ENCODE results near the gene GOLGA6L22.
"Not testable (repeated sequence)": the region's sequence is repeated elsewhere in the genome, so short reads cannot be mapped to it uniquely, and the experiment has no call there.

GOLGA6L22 gene

DNA sequence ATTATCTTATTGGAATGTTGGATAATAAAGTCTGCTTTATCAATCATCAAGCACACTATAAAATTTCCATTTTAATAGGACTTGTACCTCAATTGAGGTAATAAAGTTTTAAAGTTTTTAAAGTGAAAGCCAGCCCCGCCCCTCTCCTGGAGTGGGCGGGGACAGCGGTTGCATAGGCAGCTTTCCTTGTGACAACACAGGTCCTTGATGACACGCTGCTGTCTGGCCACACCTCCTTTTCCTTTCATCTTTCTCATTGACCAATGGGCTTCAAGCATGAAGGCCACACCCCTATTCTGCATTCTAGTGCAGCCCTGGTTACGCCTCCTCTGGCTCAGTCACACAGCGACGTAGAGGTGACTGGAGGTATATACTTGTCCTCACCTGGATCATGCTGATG, at the start of gene GOLGA6L22:
GOLGA6L22 (plus strand) TSS at position 301 of the 400 bp plus-strand sequence; CDS start at position 392, 91 bp downstream.
- not testable (repeated sequence) for DNase-seq (ENCODE audit: low spot score)

DNA sequence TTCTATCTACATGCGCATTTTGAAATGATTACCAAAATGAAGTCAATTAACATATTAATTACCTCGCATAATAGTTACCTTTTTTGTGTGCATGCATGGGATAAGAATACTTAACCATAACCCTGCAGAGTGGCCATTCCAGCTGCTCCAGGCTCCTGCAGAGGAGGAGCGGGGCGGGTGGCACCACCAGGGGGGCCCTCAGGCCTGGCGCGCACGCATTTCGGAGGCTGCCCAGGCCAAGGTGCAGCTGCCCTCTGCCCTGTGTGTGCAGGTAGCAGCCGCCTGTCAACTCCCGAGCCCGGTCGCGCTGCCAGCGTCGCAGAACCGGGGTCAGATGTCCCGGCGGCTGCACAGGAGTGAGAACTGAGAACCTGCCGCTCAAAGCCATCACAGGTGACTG, 41.4 kb upstream of the GOLGA6L22 start:
- not testable (repeated sequence) for DNase-seq (ENCODE audit: low spot score)

DNA sequence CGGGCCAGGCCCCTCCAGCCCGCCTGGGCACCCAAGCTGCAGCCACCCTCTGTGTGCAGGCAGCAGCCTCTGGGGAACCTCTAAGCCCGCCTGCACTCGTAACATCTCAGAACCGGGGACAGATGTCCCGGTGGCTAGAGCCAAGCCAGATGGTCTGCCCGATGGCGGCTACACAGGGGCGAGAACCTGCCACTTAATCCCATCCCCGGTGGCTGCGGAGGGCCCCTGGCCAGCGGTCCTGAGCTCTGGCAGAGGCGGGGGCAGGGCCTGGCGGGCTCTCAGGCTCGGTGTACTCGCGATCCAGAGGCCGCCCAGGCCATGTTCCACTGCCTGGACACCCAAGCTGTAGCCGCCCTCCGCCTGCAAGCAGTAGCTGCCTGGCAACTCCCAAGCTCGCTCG, 40.9 kb upstream of the GOLGA6L22 start:
- DNase-seq (ENCODE audit: low spot score): not testable (repeated sequence)

DNA sequence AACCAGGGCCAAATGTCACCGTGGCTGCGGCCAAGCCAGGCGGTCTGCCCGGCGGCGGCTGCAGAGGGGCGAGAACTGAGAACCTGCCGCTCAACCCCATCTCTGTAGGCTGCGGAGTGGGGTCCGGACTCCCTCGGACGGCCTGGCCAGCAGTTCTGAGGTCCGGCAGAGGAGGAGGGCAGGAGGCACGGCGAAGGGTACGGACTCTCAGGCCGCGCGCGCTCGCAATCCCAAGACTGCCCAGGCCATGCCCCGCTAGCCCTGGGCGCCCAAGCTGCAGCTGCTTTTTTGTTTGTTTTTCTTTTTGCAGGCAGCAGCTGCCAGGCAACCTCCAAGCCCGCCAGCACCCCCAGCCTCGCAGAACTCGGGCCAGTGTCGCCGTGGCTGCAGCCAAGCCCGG, 40.5 kb upstream of the GOLGA6L22 start:
- not testable (repeated sequence) for DNase-seq (ENCODE audit: low spot score)

DNA sequence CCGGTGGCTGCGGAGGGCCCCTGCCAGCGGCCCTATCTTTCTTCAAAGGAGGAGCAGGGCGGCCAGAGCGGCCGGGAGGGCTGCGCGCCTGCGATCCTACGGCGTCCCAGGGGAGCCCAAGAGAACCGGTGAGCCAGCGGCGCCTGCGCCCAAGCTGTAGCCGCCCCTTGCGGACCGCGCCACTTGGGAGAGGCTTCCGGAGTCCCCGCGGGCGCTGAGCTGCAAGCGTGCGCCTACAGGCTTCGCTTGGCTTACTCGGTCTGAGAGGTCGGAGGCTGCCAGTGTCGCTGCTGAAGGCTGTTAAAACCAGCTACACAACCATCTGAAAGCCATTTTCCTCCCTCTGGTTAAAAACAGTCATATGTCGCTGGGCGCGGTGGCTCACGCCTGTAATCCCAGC, 40.0 kb upstream of the GOLGA6L22 start:
- not testable (repeated sequence) for DNase-seq (ENCODE audit: low spot score)

DNA sequence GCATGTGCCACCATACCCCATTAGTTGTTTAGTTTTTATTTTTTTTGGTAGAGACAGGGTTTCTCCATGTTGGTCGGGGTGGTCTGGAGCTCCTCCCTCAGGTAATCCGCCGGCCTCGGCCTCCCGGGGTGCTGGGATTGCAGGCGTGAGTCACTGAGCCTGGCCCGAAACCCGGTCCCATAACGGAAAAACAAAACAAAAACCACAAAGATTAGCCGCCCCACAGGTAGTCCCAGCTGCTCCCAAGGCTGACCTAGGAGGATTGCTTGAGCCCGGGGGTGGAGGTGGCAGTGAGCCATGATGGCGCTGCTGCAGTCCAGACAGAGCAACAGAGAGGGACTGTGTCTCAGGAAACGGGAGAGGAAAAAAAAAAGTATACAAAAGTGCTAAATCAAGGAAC, 38.4 kb upstream of the GOLGA6L22 start:
- not testable (repeated sequence) for DNase-seq (ENCODE audit: low spot score)

GRCh38 chr15:22429426-22429825, 29.3 kb upstream of the GOLGA6L22 start:
- not testable (repeated sequence) for DNase-seq (ENCODE audit: low spot score)

GRCh38 chr15:22431687-22432086, 27.0 kb upstream of the GOLGA6L22 start:
- not testable (repeated sequence) for DNase-seq (ENCODE audit: low spot score)

DNA sequence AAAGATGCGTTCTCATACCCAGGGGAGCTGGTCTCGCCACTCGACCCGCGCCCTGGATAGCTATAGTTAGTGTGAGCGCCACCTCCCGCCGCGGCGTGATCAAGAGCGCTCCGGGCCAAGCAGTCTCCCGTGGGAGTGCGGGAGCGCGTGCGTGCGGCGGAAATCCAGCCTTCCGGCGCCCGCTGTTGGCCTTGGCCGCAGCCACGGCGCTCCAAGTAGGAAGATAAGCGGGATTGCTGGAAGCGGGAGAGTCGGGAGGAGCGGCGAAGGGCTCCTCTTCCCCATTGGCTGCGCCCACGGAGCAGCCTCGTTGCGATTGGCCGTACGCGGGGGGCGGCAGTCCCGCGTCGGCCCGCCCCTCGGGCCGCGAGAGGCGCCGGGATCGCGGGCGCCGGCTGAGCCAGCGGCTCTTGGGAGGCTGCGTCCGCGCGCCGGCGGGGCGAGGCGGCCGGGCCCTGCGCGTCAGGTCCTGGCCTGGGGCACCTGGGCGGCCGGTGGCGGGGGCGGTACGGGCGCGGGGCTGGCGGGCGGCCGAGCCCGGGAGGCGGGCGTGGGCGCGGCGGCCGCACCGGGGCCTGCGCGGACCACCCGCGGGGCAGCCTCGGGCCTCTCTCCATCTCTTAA, 35.9 kb downstream of the GOLGA6L22 start:
- DNase-seq (ENCODE audit: low spot score): peak; percentile 22

DNA sequence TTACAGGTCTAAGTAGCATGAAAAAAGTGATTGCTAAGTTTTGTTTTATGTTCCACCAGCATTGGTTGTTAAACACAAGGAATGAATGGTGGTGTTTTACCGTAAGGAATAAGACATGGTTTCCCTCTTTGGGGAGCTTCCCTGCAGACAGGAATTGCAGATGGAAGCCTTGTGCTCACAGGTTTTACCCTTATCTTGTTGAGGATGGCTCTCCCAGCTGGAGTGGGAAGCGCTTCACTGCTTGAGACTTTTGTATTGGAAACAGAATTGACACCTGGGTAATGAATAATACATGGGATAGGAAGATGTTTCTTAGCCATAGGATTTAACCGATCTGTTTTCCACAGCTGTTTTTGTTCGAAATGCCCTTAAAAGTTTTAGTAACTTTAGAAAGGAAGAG, 38.5 kb downstream of the GOLGA6L22 start:
- not testable (repeated sequence) for DNase-seq (ENCODE audit: low spot score)

DNA sequence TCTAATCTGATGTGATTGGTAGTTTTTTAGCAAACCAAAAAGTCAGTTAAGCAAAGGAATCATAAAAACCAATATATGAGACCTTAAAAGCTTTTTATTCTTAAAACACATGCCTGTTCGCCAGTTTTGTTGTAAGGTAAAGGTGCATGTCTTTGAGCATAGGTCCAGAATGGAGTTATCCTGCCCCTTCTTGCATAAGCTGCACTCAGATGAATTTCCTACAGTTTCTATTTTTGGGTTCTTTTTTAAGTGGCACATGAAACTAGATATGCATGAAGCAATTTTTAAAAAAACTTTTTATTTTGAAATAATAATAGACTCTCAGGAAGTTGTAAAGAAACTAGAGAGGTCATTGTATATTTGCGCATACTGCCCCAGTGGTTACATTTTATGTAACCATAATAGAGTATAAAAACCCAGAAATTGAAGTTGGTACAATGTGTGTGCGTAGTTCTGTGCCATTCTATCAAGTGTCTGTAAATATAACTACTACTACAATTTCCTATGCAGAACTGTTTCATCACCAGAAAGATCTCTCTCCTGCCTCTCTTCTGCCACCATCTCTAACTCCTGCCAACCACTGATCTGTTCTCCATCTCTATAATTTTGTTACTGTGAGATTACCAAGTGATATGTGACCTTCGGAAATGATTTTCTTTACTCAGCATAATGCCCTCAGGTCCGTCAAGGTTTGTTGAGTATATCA, 39.7 kb downstream of the GOLGA6L22 start:
- DNase-seq (ENCODE audit: low spot score): not testable (repeated sequence)

- not testable (repeated sequence) for DNase-seq (ENCODE audit: low spot score)
Measured at GRCh38 chr15:22502272-22502671, 43.6 kb downstream of the GOLGA6L22 start.

GRCh38 chr15:22506959-22507358, 48.3 kb downstream of the GOLGA6L22 start:
- DNase-seq (ENCODE audit: low spot score): not testable (repeated sequence)

GRCh38 chr15:22516140-22516539, 57.4 kb downstream of the GOLGA6L22 start:
- not testable (repeated sequence) for DNase-seq (ENCODE audit: low spot score)

All from hematopoietic multipotent progenitor cell treated with erythropoietin and hydrocortisone succinate and interleukin-3 and kit ligand, for 15 days (in vitro differentiated cells).